Duodenal mucosa (tissue), 2 donors: ENCODE results near the gene ATAD3B.
"Not testable (repeated sequence)": the region's sequence is repeated elsewhere in the genome, so short reads cannot be mapped to it uniquely, and the experiment has no call there.

ENCODE experiments used
- H3K27ac ChIP-seq: one replicate; pipeline ENCODE4 v1.7.0; 2013; ENCODE audit warnings: low read depth, low read length
- H3K27me3 ChIP-seq, 2 donors: one replicate each; pipeline ENCODE4 v1.7.0; 2013; ENCODE audit warnings: low read length in 2 of 2, control low read depth in 1 of 2; ENCODE audit not compliant: insufficient read depth in 2 of 2, control insufficient read depth in 1 of 2
- H3K36me3 ChIP-seq, 2 donors: one replicate each; pipeline ENCODE4 v1.7.0; 2013; ENCODE audit warnings: low read length in 2 of 2, control low read depth in 1 of 2; ENCODE audit not compliant: insufficient read depth in 2 of 2, control insufficient read depth in 1 of 2
- H3K4me1 ChIP-seq, 2 donors: one replicate each; pipeline ENCODE4 v1.7.0; 2013; ENCODE audit warnings: low read length in 2 of 2, control low read depth in 1 of 2; ENCODE audit not compliant: insufficient read depth in 2 of 2, control insufficient read depth in 1 of 2
- H3K4me3 ChIP-seq, 2 donors: one replicate each; pipeline ENCODE4 v1.7.0; 2013; ENCODE audit warnings: low read length in 2 of 2, low read depth in 1 of 2
- H3K9ac ChIP-seq, 2 donors: one replicate each; pipeline ENCODE4 v1.7.0; 2013; ENCODE audit warnings: low read length in 2 of 2, low read depth in 1 of 2
- H3K9me3 ChIP-seq, 2 donors: one replicate each; pipeline ENCODE4 v1.7.0; 2013; ENCODE audit warnings: low read length in 2 of 2, control low read depth in 1 of 2; ENCODE audit not compliant: control insufficient read depth in 1 of 2

ATAD3B gene

GRCh38 chr1:1522536-1522935 lies 51.0 kb downstream of the ATAD3B start:
- H3K9me3 ChIP-seq, H3K27ac ChIP-seq, H3K4me1 ChIP-seq, H3K4me3 ChIP-seq, H3K9ac ChIP-seq, H3K27me3 ChIP-seq: not testable (repeated sequence)
- H3K36me3 ChIP-seq: peaks cover 0 to 37% of the 10 kb centered on the region in 2 donors

- not testable (repeated sequence) for H3K9me3 ChIP-seq, H3K4me1 ChIP-seq, H3K4me3 ChIP-seq, H3K27ac ChIP-seq, H3K9ac ChIP-seq, H3K27me3 ChIP-seq
- peaks cover 0 to 32% of the 10 kb centered on the region in 2 donors for H3K36me3 ChIP-seq
Measured at GRCh38 chr1:1523226-1523625, 51.7 kb downstream of the ATAD3B start.

- H3K27ac ChIP-seq, H3K4me1 ChIP-seq, H3K9ac ChIP-seq, H3K9me3 ChIP-seq, H3K27me3 ChIP-seq, H3K4me3 ChIP-seq: not testable (repeated sequence)
- peaks cover 0 to 29% of the 10 kb centered on the region in 2 donors for H3K36me3 ChIP-seq
Measured at GRCh38 chr1:1523651-1524050, 52.1 kb downstream of the ATAD3B start.

GRCh38 chr1:1524750-1525383 lies 53.3 kb downstream of the ATAD3B start:
- H3K27me3 ChIP-seq, H3K27ac ChIP-seq, H3K9ac ChIP-seq, H3K4me3 ChIP-seq, H3K4me1 ChIP-seq, H3K9me3 ChIP-seq: not testable (repeated sequence)
- peaks cover 5 to 35% of the 10 kb centered on the region in 2 donors for H3K36me3 ChIP-seq

GRCh38 chr1:1526476-1526875 lies 54.9 kb downstream of the ATAD3B start:
- H3K27me3 ChIP-seq, H3K4me1 ChIP-seq, H3K9me3 ChIP-seq, H3K9ac ChIP-seq, H3K4me3 ChIP-seq, H3K27ac ChIP-seq: not testable (repeated sequence)
- peaks cover 5 to 28% of the 10 kb centered on the region in 2 donors for H3K36me3 ChIP-seq

- Histone ChIP-seq H3K27me3 (no peaks in the 10 kb centered on the region), H3K36me3 (peaks cover 5 to 26% of the 10 kb centered on the region in 2 donors), H3K4me3 (no peak overlapping the region), H3K4me1 (no peaks in the 10 kb centered on the region), H3K27ac (no peak overlapping the region), H3K9ac (no peak overlapping the region), H3K9me3 (no peaks in the 10 kb centered on the region)
Measured at GRCh38 chr1:1527092-1527816, 55.7 kb downstream of the ATAD3B start.

GRCh38 chr1:1528301-1529267 lies 57.0 kb downstream of the ATAD3B start:
- Histone ChIP-seq H3K36me3 (peaks cover 5 to 26% of the 10 kb centered on the region in 2 donors), H3K27ac (no peak overlapping the region), H3K4me3 (no peak overlapping the region), H3K27me3 (no peaks in the 10 kb centered on the region), H3K4me1 (no peaks in the 10 kb centered on the region), H3K9me3 (no peaks in the 10 kb centered on the region), H3K9ac (no peak overlapping the region)

GRCh38 chr1:1529321-1529720 lies 57.8 kb downstream of the ATAD3B start:
- Histone ChIP-seq H3K27ac (no peak overlapping the region), H3K27me3 (no peaks in the 10 kb centered on the region), H3K9me3 (no peaks in the 10 kb centered on the region), H3K36me3 (peaks cover 5 to 25% of the 10 kb centered on the region in 2 donors), H3K9ac (no peak overlapping the region), H3K4me3 (no peak overlapping the region), H3K4me1 (no peaks in the 10 kb centered on the region)

GRCh38 chr1:1529936-1530335 lies 58.4 kb downstream of the ATAD3B start:
- Histone ChIP-seq H3K27ac (no peak overlapping the region), H3K9me3 (no peaks in the 10 kb centered on the region), H3K27me3 (no peaks in the 10 kb centered on the region), H3K4me1 (no peaks in the 10 kb centered on the region), H3K9ac (no peak overlapping the region), H3K4me3 (no peak overlapping the region), H3K36me3 (peaks cover 5 to 22% of the 10 kb centered on the region in 2 donors)

GRCh38 chr1:1531947-1532346 lies 60.4 kb downstream of the ATAD3B start:
- H3K4me1 ChIP-seq: no peaks in the 10 kb centered on the region
- H3K4me3 ChIP-seq: no peak overlapping the region
- H3K36me3 ChIP-seq: peaks cover 5 to 18% of the 10 kb centered on the region in 2 donors
- no peak overlapping the region for H3K27ac ChIP-seq
- H3K9me3 ChIP-seq: no peaks in the 10 kb centered on the region
- no peaks in the 10 kb centered on the region for H3K27me3 ChIP-seq
- H3K9ac ChIP-seq: no peak overlapping the region
